ENCODE measurements around the gene HTR3B.
"Not testable (repeated sequence)": the region's sequence is repeated elsewhere in the genome, so short reads cannot be mapped to it uniquely, and the experiment has no call there.

Gene HTR3B

GRCh38 chr11:113885897-113886296 lies 18.7 kb upstream of the HTR3B start:
- DNase-seq: no peak

GRCh38 chr11:113888848-113889247 lies 15.7 kb upstream of the HTR3B start:
- DNase-seq: no peak

DNA sequence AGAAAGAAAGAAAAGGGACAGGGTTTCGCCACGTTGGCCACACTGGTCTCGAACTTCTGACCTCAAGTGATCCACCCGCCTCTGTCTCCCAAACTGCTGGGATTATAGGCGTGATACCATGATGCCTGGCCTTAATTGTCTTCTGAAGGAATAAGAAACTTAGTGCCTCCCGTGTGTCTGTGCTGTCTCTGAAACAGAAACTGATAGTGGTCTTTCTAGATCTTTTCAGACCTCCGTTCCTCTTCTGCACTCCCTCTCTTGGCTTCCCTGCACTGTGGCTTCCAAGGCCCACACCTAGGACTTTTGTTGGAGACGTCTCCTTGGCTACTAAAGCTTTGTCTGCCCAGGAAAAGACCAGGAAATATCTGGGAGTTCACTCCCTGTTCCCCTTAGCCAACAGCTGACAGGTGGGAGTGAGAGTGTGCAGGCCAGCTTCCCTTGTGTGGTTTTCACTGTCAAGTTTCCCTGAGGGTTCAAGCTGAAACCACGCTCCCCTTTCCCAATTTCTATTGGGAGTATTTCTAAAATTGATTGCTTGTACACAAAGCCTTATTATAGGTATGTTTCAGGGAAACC lies 10.1 kb upstream of the HTR3B start:
- DNase-seq: no peak

GRCh38 chr11:113895367-113896155 lies 9.0 kb upstream of the HTR3B start:
- no peak for DNase-seq

DNA sequence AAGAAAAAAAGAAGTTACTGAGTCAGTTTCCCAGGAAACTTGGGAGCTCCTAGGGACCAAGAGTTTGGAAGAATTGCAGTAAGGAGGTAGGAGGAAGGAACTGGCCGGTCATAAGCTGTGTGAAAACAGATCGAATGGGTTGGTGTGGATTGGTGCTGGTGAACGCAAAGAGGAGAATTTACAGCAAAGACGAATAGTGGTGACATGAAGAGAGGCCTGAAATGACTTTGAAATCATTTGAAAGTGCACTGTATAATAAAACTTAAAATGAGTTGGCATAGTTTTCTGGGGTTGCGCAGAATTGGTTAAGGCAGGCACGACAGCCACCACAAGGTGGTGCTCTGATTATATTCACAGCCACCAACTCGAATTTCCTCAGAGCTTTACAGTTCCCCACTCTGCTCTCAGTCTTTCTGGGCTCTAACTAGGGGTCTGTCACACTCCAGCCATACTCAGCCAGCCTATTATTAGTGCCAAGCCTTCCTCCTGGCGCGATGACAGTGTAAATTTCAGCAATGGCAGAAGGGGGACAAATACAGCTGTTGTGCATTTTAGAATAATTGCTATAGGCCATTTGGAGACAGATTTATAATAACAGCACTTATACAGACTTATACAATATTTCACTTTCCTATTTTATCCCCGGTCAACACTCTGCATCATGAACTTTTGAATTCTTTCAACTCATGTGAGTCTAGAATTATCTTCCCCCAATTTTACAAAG lies 8.3 kb upstream of the HTR3B start:
- peak; percentile 69 for DNase-seq

- DNase-seq: no peak
Measured at GRCh38 chr11:113901141-113901540, 3.5 kb upstream of the HTR3B start.

DNA sequence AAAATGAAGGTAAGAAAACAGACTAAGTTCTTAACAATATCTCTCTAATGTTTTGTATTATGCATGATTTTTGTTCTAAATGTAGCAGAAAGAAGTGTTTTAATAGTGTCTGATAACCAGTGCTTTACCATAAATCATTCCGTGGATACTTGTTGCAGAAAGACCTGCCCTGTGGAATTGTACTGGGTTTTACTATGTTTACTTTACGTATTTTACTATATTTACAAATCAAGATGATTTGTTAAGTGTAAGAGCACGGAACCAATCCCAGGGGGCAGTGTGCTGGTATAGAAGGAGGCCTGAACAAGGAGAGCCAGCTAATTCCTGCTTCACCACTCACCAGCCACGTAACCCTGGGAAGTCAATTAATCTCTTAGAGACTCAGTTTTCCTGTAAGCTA lies 1.4 kb downstream of the HTR3B start:
- no peak for DNase-seq

- DNase-seq: no peak
Measured at GRCh38 chr11:113906516-113906915, 1.9 kb downstream of the HTR3B start.

DNA sequence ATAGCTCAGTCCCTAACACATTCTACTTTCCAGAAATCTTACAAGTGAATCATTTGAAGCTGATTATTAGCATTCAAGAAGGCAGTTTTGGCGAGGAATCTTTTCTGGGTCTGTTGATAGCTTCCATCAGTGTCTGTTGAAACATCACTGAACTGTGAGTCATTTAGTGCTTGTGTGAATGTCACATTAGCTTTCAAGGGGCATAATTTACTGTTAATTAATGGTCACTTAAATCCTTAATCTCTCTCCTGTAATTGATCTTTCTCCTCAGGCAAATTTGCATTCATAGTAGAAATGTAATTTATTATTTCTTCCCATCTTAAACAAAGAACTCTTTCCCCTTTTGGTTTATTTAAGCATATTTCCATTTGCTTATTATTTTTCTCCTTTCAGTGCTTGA lies 2.6 kb downstream of the HTR3B start:
- no peak for DNase-seq

- no peak for DNase-seq
Measured at GRCh38 chr11:113907681-113908080, 3.1 kb downstream of the HTR3B start.

DNA sequence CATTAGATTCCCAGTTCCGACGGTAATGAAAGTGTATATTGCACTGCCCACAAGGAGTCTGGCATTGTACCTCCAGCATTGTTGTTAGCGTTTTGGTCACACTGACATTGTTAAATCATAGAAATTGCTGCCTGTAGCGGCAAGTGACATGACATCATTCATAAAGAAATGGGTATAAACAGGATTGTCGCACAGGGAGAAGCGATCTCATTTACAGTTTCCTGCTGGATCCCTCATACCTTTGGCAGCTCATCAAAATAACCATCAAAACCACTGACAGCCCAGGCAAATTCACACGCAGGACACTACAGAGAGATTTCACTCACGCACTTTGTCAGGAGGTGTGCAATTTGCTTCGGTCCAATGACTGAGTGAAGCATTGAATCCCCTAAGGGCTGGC lies 3.5 kb downstream of the HTR3B start:
- DNase-seq: no peak

DNA sequence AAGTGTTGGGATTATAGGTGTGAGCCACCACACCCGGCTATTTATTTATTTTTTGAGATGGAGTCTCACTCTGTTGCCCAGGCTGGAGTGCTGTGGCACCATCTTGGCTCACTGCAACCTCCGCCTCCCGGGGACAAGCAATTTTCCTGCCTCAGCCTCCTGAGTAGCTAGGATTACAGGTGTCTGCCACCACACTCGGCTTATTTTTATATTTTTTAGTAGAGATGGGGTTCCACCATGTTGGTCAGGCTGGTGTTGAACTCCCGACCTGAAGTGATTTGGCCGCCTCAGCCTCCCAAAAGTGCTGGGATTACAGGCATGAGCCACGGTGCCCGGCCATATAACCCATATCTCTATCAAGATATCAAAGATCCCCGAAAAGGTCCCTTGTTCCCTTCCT lies 6.9 kb downstream of the HTR3B start:
- DNase-seq: not testable (repeated sequence)

GRCh38 chr11:113923572-113923971 lies 19.0 kb downstream of the HTR3B start:
- DNase-seq: no peak

- DNase-seq: no peak
Measured at GRCh38 chr11:113926273-113927197, 21.9 kb downstream of the HTR3B start.

- DNase-seq: no peak
Measured at GRCh38 chr11:113928311-113928710, 23.7 kb downstream of the HTR3B start.

DNA sequence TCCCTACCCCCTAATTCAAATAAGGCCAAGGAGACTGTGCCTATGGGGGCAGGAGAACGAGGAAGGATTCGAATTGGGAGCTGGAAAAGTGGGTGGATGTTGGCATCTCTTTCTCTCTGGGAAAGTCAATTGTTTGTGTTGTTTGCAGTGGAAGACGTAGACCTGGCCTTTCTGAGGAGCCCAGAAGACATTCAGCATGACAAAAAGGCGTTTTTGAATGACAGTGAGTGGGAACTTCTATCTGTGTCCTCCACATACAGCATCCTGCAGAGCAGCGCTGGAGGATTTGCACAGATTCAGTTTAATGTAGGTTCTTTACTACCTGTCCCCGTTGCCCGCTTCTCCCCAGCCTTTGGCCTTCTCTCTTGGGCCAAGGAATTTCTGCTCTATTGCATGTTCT lies 28.2 kb downstream of the HTR3B start:
- no peak for DNase-seq

DNA sequence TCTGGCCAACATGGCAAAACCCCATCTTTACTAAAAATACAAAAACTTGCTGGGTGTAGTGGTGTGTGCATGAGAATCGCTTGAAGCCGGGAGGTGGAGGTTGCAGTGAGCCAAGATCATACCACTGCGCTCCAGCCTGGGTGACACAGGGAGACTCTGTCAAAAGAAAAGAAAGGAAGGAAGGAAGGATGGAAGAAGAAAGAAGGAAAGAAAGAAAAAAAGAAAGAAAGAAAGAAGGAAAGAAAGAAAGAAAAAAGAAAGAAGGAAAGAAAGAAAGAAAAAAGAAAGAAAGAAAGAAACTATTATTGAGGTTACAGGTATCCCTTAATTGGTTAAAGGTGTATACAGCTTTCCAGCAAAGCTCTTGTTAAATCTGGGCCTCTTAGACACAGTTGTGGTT lies 29.6 kb downstream of the HTR3B start:
- DNase-seq: not testable (repeated sequence)

GRCh38 chr11:113934761-113935160 lies 30.2 kb downstream of the HTR3B start:
- no peak for DNase-seq

DNA sequence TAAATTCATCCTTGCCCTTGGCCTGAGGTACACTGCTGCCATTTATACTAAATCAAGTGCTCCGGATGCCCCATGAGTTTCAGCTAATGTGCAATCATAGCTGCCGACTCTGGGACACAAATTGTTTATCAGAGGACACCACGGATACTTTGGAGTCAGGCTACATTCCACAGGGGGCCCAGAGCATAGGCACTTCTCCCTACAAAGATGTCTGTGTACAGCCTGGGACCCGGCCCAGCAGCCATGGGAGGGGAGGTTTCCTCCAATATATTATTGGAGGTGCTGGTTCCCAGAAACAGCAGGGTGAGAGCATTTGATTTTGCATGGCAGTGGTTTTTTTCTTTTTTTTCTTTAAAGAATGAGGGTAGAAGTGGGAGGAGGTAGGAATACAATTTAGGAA lies 31.3 kb downstream of the HTR3B start:
- DNase-seq: no peak

DNA sequence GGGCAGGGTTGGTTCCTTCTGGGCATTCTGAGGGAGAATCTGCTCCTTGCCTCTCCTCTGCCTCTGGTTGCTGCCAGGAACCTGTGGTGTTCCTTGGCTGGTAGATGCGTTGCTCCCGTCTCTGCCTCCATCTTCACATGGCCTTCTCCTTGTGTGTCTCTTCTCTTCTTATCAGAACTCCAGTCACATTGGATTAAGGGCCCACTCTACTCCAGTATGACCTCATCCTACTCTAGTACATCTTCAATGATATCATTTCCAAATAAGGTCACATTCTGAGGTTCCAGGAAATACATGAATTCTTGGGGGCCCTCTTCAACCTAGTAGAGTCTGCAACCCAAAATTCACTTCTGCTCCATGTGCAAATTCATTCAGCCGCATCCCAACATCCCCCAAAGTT lies 33.3 kb downstream of the HTR3B start:
- no peak for DNase-seq

- no peak for DNase-seq
Measured at GRCh38 chr11:113942256-113942655, 37.7 kb downstream of the HTR3B start.

DNA sequence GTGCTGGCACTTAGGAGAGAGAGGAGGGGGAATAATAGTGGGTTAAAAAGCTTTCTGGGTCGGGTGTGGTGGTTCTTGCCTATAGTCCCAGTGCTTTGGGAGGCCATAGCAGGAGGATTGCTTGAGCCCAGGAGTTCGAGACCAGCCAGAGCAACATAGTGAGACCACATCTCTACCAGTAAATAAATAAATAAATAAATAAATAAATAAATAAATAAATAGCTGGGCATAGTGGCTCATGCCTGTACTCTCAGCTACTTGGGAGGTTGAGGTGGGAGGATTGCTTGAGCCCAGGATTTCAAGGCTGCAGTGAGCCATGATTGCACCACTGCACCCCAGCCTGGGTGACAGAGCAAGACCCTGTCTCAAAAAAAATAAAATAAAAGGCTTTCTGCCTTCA lies 41.6 kb downstream of the HTR3B start:
- DNase-seq: not testable (repeated sequence)

- no peak for DNase-seq
Measured at GRCh38 chr11:113947994-113948393, 43.4 kb downstream of the HTR3B start.
